Right ventricle myocardium inferior (tissue), 1 donor: ENCODE results near the gene DAD1. TPM values are rescaled to one million over a fixed set of nuclear protein-coding genes. Genes with fewer than 3 reads are reported as not detected.
A peak's percentile ranks its signal among the peaks of the same experiment; 100 is the strongest.
"Not testable (repeated sequence)": the region's sequence is repeated elsewhere in the genome, so short reads cannot be mapped to it uniquely, and the experiment has no call there.

Experiments
- ATAC-seq: fragments of 200-7000 bp; cut with Tn5 transposase; one replicate; pipeline ENCODE4 v1.9.1; 2020; ENCODE audit warnings: mild to moderate bottlenecking, moderate library complexity
- DNase-seq: peaks from one replicate; pipeline ENCODE4 v3.0.0; 2021; ENCODE audit errors: missing footprints
- intact Hi-C: fragments of 100-400 bp; cut with DNase I; formaldehyde crosslinking; loops from one replicate; pipeline ENCODE4 v1.11.0; 2022
- total RNA-seq: library from RNA; stranded (reverse); fragmentation: NEBNext Ultra II Directional; extraction: Animal tissue kit (Norgen Biotek cat#: 25700); gene quantifications from one replicate; pipeline ENCODE4 v1.2.1, GENCODE V29; 2021
- donor health status: DM: no; HTN: yes; CAD: no; lungs with severe emphysema.

Gene DAD1
- total RNA-seq, 1 donor from 2014 or later: 143 TPM

DNA sequence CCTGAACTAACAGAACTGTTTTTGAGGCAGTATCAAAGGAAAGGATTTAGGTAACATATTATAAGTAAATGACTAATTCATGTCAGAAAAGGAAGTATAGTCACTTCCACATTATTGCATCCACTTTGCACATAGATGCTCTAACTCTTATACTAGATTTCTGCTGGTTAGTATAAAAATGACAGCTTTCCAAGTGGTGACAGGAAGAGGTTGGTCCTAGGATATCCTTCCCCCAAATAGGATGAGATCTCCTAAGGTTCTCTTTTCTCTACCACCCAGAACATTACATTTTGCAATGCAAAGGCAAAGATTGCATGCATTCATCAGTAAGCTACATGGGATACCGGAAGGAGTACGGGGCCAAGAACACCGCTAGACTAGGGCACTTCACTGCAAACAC is 15.2 kb downstream of the DAD1 start:
- intact Hi-C loops: no loop called here
- DNase-seq: no peak
- ATAC-seq: no peak

DNA sequence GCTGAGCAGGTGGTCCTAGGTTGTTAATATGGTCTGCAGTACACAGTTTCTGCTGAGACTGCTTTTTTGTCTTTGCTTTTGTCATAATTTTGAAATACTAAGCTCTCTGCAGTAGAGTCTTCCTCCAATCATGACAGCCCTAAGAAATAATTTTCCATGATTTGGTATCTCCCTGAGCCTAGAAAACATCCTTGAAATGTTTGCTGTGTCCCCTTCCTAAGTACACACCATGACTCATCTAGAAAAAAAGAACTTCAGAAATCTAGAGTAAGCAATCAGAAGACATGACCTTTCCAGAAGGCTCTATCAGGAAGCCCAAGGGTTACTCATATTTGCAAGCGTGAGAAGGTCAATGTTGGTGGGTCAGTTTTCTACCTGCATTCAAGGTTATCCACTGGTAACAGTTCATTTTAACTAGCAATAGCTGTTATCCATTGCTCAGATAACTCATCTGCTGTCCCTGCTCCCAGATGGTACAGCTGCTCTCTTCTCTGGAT is 16.4 kb downstream of the DAD1 start:
- intact Hi-C loops: no loop called here
- ATAC-seq: no peak
- no peak for DNase-seq

DNA sequence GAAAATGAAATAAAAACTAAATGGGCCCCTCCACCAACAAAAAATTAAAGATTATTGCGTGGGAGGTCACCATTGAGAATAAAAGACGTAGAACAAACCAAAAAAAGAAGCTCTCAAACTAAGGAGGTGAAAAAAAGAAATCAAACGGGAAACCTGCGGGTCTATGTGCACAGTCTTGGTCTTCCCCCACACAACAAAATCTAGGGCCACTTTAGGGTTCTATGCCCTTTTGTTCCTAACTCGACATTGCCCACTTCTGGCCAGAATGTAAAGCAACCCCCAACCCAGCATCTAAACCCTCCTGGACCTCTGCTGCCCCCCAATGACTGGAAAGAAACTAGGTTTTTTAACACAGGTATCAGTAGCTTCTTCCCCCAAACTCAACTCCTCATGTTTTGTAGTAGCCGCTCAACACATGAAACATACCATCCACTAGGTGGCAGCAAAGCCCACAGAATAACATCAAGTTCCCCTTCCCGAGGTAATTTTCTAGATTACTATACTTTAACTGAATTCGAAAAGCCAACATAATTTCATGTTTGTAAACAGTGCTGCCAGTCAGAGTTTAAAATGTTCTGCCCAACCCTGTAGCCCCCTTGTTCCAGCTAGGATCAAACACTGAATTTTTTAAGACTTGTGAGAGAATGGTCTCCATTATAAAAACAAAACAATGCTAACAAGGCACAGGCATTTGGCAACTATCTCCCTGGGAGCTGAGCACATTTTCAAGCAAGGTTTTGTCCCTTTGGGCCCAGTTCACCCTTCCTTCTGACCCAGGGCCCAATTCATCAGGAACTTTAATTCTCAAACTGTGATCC is 18.7 kb downstream of the DAD1 start:
- DNase-seq (no peak), ATAC-seq (peak; percentile 72)
- intact Hi-C loops: loop anchor here (1.0 to 2.0 kb wide), 2 partner anchors 82 to 283 kb away; no protein-coding TSS in a partner anchor

DNA sequence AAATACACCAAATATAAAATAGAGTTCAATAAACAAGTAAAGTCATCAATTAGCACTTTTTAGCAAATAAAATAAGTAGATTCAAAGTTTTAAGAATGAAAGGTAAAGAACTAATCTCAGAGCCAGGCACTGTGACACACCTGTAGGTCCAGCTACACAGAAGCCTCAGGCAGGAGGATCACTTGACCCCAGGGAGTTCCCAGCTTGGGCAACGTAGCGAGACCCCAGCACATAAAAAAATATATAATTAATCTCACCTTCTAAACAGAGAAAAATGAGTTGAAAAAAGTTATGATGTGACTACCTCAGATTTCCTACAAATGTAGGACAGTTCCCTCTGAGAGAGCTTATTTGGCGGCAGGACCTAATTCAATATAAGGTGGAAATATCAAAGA is 19.3 kb downstream of the DAD1 start:
- ATAC-seq (no peak), DNase-seq (no peak)
- intact Hi-C loops: loop anchor here (1.0 to 10.0 kb wide), 4 partner anchors 83 to 284 kb away; partner anchors contain the start of gene MMP14

DNA sequence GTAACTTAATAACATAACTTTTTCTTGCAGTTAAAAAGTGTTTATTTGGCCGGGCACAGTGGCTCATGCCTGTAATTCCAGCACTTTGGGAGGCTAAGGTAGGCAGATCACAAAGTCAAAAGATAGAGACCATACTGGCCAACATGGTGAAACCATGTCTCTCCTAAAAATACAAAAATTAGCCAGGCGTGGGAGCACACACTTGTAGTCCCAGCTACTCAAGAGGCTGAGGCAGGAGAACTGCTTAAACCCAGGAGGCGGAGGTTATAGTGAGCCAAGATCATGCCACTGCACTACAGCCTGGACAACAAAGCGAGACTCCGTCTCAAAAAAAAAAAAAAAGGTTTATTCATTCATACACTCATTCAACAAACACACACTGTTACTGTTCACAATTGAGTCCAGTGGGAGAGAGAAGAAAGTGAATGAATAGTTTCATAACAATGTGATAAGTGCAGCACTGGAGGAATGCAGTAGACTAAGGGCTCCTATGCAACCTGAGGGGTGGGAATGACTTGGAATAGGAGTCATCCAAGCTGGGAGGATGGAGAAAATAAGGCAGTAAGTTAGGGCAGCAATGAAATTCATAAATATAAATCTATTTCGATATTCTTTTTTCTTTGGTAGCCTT is 19.8 kb downstream of the DAD1 start:
- ATAC-seq (no peak), DNase-seq (no peak)
- intact Hi-C loops: loop anchor here (5.0 to 10.0 kb wide), 2 partner anchors 146 to 268 kb away; partner anchors contain the start of gene MMP14

DNA sequence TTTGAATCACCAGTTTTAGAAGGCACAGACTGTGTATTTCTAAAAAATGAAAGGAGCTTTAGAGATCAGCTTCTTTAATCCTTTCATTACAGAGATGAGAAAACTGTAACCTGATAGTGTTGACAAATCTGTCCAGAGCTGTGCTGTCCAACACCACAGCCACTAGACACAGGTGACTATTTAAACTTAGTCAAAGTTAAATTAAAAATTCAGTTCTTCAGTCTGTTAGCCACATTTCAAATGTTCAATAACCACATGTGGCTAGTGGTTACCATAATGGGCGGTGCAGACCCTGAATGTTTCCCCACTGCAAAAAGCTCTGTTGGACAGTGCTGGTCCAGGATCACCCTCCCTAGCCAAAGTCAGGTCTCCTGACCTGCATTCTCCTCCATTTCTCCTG is 21.6 kb downstream of the DAD1 start:
- no peak for DNase-seq
- intact Hi-C loops: loop anchor here (5.0 to 10.0 kb wide), 2 partner anchors 147 to 270 kb away; partner anchors contain the start of gene MMP14
- ATAC-seq: no peak

DNA sequence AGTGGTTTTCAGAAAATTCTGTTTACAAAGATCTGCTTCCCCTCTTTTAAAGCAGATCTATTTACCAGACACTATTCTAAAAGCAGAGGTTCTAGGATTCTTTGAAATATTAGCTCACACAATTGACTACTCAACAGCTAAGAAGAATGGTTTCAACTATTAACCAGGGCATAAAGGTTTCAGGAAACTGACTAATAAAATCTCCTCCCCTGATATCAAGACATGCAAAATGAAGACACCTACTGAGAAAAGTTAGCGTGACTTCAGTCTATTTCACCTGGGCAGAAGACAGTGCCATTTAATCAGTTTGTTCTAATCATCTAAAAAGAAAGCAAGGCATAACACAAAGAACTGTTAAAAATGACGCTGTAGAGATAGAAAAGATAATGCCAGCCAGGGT is 22.2 kb downstream of the DAD1 start:
- intact Hi-C loops: loop anchor here (5.0 to 10.0 kb wide), 2 partner anchors 148 to 270 kb away; partner anchors contain the start of gene MMP14
- no peak for DNase-seq
- no peak for ATAC-seq

DNA sequence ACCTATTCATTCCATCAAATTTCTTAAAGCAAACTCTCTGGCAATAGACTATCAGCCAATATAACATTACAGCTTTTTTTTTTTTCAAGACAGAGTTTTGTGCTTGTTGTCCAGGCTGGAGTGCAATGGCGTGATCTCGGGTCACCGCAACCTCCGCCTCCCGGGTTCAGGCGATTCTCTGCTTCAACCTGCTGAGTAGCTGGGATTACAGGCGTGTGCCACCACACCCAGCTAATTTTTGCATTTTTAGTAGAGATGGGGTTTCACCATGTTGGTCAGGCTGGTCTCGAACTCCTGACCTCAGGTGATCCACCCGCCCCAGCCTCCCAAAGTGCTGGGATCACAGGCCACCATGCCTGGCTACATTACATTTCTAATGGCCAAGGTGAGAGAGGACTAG is 22.8 kb downstream of the DAD1 start:
- not testable (repeated sequence) for DNase-seq, ATAC-seq
- intact Hi-C loops: loop anchor here (5.0 to 10.0 kb wide), 2 partner anchors 149 to 271 kb away; partner anchors contain the start of gene MMP14

DNA sequence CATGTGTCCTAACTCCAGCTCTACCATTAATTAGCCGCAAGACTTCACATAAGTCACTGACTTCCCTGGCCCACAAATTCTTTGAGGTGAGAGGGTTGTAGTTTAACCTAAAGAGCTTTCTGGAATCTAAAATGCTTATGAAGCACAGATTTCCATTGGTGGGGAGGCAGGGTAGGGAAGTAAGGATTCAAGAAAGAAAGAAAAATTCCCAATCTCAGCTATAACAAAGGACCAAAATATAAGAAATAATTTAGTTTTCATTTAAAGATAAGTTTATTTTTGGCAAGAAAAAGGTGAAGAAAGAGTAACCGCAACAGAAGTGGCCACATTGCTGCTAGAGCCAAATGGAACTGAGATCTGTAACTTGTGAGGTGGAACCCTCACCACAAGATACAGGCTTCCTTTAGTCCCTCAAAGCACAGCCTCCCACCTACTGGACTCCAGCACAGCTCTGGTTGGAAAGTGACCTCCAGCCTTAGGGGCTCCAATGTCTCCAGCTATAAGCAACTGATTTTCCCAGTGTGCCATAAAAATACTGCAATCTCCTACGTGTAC is 23.6 kb downstream of the DAD1 start:
- intact Hi-C loops: loop anchor here (5.0 to 10.0 kb wide), 2 partner anchors 149 to 272 kb away; partner anchors contain the start of gene MMP14
- ATAC-seq: no peak
- DNase-seq: no peak

DNA sequence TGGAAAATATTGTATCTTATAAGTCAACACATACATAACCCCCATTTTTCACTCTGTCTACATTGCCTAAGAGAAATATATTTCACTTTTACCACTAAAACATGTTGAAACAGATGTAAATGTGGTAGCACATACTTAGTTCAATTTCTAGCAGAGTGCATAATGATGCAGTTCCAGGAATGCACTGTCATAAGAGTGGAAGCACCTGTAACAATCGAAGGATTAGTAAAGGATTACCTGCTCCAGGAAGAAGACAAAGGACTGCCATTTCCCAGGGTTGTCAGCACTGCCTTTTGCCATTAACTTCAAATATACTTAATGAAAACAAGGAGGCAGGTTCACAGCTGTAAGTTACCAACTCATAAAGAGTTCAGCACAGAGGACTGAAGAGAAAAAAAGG is 24.6 kb downstream of the DAD1 start:
- DNase-seq (no peak), ATAC-seq (no peak)
- intact Hi-C loops: loop anchor here (10.0 kb wide), 1 partner anchor 150 kb away; no protein-coding TSS in a partner anchor

DNA sequence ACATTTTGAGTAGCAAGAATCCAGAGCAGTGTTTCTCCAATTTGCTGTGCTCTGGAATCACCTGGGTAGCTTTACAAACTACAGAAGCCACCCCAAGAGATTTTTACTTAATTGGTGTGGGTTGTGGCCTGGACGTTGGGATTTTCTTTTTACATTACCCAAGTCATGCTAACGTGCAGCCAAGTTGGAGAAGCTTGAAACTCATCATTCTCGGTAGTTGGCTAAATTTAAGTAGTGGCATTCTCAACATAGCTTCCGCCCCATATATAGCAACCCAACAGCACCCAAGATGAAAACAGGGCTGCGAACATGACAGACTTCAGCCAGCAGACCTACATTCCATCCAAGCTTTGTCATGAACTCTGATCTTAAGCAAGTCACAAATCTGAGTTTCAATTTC is 25.0 kb downstream of the DAD1 start:
- ATAC-seq (no peak), DNase-seq (no peak)
- intact Hi-C loops: loop anchor here (10.0 kb wide), 1 partner anchor 151 kb away; no protein-coding TSS in a partner anchor

DNA sequence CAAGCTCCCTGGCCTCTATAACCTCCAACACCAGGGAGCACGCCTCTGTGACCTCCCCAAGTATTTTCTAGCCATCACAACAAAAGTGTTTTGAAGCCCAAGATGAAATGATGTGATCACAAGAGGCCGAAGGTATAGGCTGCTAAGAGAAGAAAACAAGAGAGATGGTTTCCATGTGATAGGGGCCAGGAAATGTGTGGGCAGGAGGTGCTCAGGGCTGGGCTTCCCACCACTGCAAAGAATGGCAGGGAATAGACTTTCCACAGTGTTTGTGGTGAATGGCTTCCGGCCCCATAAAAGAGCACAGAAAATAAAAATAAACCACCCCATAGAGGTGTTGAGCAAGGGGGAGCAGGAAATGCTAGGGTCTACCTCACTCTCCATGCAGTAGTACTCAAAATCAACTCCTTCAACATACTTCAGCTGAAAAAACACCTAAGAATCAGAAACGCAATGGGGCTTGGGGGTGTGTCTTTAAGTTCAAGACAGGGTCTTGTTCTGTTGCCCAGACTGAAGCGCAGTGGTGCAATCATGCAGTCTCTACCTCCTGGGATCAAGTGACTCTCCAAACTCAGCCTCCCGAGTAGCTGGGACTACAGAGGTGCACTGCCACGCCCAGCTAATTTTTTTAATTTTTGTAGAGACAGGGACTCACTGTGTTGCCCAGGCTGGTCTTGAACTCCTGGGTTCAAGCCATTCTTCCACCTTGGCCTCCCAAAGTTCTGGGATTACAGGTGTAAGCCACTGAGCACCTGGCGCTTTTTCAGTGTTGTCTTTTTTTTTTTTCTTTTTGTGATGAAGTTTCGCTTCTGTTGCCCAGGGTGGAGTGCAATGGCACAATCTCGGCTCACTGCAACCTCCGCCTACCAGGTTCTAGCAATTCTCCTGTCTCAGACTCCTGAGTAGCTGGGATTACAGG is 27.1 kb downstream of the DAD1 start:
- DNase-seq (no peak), ATAC-seq (no peak)
- intact Hi-C loops: loop anchor here (10.0 kb wide), 1 partner anchor 153 kb away; no protein-coding TSS in a partner anchor

DNA sequence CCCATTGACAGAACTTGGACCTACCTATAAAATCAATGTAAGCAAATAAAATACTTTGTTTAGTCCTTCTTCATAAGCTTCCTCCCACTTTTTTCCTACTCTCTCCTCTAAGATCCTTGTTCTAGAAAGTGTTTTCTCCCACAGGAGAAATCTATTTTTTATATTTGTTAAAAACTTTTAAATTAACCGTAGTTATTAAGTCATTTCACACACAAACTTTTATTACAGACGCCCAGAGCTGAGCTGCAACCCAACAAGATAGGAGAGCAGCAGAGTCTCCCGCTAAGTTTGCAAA is 27.7 kb downstream of the DAD1 start:
- intact Hi-C loops: loop anchor here (10.0 kb wide), 1 partner anchor 153 kb away; no protein-coding TSS in a partner anchor
- no peak for ATAC-seq
- DNase-seq: no peak

DNA sequence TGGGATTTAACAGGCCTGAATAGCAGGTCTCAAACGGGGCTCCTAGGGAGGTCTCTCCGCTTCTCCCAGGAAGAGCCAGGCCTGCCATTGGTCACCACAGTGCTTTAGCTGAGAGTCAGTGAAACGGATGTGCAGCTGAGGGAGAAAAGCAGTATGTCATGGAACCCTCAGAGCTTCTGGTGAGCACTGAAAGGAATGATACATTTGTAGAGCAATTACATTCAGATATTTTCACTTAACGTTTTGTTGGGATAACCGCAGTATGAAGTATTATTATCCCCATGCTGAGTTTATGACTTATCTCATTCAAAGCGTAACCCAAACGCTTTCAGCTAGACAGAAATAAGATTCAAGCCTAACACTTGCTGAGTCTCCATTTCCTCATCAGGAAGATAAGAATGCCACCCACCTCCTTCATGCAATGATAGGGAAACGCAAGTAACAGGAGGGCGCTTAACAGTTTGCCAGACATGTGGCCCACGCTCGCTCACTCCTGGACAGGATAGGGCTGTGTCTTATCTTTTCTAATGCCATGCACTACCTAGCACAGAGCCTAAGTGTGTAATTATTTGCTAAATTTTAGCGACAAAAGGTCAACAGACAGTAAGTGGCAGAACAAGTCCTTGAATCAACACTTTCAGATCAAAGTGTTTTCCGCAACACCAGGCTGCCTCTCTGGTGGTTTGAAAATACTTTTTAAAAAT is 28.2 kb downstream of the DAD1 start:
- no peak for DNase-seq
- intact Hi-C loops: loop anchor here (10.0 kb wide), 1 partner anchor 154 kb away; no protein-coding TSS in a partner anchor
- ATAC-seq: no peak

DNA sequence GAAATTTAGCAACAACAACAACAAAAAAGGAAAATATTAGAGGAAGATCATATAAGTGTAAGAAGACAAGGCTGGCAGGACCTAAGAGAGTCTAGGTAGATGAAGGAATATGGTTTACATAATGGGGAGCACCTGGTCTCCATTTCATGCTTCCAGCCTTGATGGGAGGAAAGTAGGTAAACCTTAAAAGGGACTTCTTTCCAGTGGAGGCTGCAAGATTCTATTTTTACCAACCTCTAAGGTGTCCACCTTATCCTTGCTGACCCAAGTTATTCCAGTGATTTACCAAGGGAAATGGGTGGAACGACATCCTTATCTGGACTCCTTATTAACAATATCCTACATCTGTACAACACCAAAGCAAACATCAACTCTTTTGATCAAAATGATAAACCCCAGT is 30.0 kb downstream of the DAD1 start:
- ATAC-seq: no peak
- DNase-seq: no peak
- intact Hi-C loops: loop anchor here (5.0 to 10.0 kb wide), 4 partner anchors 82 to 496 kb away; partner anchors contain the start of gene CDH24

DNA sequence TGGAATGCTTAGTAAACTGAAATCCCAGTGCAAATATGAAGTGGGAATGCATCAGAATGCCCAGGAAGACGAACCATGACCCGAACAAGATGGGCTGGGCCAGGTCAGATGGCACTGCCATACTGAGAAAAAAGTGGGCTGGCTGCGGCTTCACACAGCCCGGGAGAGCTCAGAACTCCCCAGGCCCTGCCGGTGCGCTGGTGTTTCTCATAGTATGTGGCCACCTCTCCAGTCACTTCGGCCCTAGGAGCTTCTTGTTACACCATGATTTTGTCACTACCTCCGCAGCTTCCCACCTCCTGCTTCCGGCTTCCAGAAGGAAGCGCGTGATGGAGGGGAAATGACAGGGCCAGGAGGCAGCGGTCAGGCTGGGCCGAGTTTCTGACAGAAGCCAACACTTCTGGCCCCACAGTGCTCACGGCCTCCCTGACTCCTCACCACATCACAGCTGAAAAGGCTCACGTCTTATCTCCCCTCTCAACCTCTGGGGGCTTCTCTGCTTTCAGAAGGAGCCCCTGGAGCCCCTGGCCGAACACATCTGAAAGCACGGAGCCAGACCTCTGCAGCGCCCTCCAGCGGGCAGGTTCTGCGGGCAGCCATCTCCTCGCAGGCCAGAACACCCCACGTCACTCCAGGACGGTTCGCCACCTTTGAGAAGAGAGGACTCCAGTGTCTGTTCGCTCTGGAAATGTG is 30.7 kb downstream of the DAD1 start:
- DNase-seq (no peak), ATAC-seq (no peak)
- intact Hi-C loops: loop anchor here (5.0 to 10.0 kb wide), 4 partner anchors 81 to 496 kb away; partner anchors contain the start of gene CDH24

DNA sequence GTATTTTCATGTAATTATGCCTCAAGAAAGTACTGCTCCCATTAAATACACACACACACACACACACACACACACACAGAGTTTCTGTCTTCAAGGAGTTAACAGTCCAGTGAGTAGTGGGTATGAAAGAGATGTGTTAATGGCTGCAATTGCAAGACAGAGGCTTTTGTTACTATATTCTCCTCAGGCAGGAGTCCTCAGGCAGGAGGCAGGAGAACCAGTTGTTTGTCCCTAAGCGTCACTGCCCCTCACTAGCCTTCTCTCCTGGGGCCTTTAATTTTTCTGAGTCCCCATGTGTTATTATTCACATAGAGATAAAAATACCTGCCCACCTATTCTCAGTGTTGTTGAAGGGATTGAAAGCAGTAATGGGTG is 31.2 kb downstream of the DAD1 start:
- no peak for ATAC-seq
- intact Hi-C loops: loop anchor here (2.0 to 10.0 kb wide), 5 partner anchors 81 to 497 kb away; partner anchors contain the start of gene CDH24

More for the DNA sequence above, 31.2 kb downstream of the DAD1 start:
- DNase-seq: no peak
